Smooth muscle cell (in vitro differentiated cells): ENCODE data around the gene TRAF3. TPM values are rescaled to one million over a fixed set of nuclear protein-coding genes. Genes with fewer than 3 reads are reported as not detected.

Experiments used
- DNase-seq: peaks from one replicate; lab custom pipeline; 2025; ENCODE audit not compliant: unreplicated experiment; lab: John Stamatoyannopoulos, UW
- H2AFZ ChIP-seq: fragments of 200-600 bp; sonication (generic); 2 replicates; pipeline ENCODE4 v1.6.0; 2016; ENCODE audit warnings: antibody characterized with exemption, low read depth, mild to moderate bottlenecking
- H3F3A ChIP-seq: fragments of 200-600 bp; sonication (generic); 2 replicates; pipeline ENCODE4 v1.6.0; 2017; ENCODE audit warnings: antibody characterized with exemption, low read depth
- H3K27ac ChIP-seq: fragments of 200-600 bp; sonication (generic); 2 replicates; pipeline ENCODE4 v1.5.1; 2016; ENCODE audit warnings: low read depth, mild to moderate bottlenecking
- H3K27me3 ChIP-seq: fragments of 200-600 bp; sonication (generic); 2 replicates; pipeline ENCODE4 v1.6.1; 2016; ENCODE audit warnings: low read depth, mild to moderate bottlenecking
- H3K36me3 ChIP-seq: fragments of 200-600 bp; sonication (generic); 2 replicates; pipeline ENCODE4 v1.5.1; 2016; ENCODE audit warnings: low read depth
- H3K4me1 ChIP-seq: fragments of 200-600 bp; sonication (generic); 2 replicates; pipeline ENCODE4 v1.5.1; 2016; ENCODE audit warnings: low read depth
- H3K4me2 ChIP-seq: fragments of 200-600 bp; sonication (generic); 2 replicates; pipeline ENCODE4 v1.6.0; 2016; ENCODE audit warnings: mild to moderate bottlenecking
- H3K4me3 ChIP-seq: fragments of 200-600 bp; sonication (generic); 2 replicates; pipeline ENCODE4 v1.5.1; 2016; ENCODE audit warnings: mild to moderate bottlenecking
- H3K79me2 ChIP-seq: fragments of 200-600 bp; sonication (generic); 2 replicates; pipeline ENCODE4 v1.6.0; 2016; ENCODE audit warnings: low read depth, mild to moderate bottlenecking
- H3K9ac ChIP-seq: fragments of 200-600 bp; sonication (generic); 2 replicates; pipeline ENCODE4 v1.6.0; 2016; ENCODE audit warnings: low read depth
- H3K9me3 ChIP-seq: fragments of 200-600 bp; sonication (generic); replicated peaks from 2 replicates; pipeline ENCODE4 v1.5.1; 2016; ENCODE audit warnings: low read depth
- H4K20me1 ChIP-seq: fragments of 200-600 bp; sonication (generic); 2 replicates; pipeline ENCODE4 v1.6.0; 2016; ENCODE audit warnings: low read depth
- WGBS: methylation state at CpG from one replicate; pipeline ENCODE4 v1.1.7; 2016; ENCODE audit warnings: low lambda C conversion rate; 5-methylcytosine and 5-hydroxymethylcytosine counted together
- polyA plus RNA-seq: library from polyadenylated mRNA; unstranded; fragments of >200 nt; fragmentation: Nextera tagmentation; extraction: Ambion mirVana; gene quantifications from 2 replicates; pipeline ENCODE4 v1.2.1, GENCODE V29; 2016
- total RNA-seq: library from RNA; depleted of rRNA; stranded (reverse); fragments of >200 nt; gene quantifications from 2 replicates; pipeline ENCODE4 v1.2.3, GENCODE V29; 2014
- TF ChIP-seq, protein P1 (sequence below): fragments of 200-600 bp; sonication (generic); IDR thresholded peaks from 2 replicates; pipeline ENCODE4 v1.5.1; 2017; ENCODE audit warnings: borderline replicate concordance, mild to moderate bottlenecking, antibody characterized with exemption; ENCODE audit not compliant: insufficient read depth, poor library complexity, severe bottlenecking

Gene TRAF3
- total and polyA plus RNA-seq, 2 experiments from 2014 or later: 9.4 to 24.6 TPM

DNA sequence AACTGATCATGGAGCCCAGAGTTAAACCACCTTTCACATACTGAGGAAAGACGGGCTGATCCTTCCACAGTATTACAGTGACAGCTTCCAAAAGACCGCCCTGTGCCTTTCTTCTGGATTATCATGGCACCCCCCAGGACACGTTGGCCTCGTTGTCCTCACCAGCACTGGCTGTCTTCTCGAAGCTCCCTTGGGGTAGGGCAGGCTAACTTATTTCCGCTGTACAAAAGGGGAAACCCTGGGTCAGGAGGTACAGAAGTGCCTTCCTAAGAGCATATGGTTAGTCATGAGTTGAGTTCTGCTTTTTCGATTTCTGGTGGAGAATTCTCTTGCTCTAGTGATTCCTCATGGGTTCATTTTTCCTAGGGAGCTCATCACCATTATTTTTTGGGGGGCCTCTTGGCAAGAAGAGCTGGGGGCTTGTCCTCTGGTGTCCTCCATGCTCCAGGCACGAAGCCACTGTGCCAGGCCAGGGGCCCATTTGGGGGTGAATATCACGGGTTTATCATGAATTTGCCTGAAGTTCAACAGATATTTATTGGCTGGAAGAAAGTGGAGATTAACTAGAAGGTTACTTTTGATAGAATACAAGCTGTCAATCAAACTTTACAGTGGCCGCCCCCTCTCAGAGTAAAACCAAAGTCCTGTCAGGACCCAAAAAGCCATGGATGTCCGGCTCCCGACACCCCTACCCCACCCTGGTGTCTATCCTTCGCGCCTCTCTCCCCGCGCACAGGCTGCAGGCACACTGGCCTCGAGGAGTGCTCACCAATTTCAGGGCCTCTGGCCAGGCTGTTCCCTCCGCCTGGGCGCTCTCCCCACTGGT, 8.8 kb upstream of the TRAF3 start:
- 91% methylated on average over 18 of the region's 19 CpGs for WGBS
- Histone ChIP-seq H3K36me3 (no peaks in the 10 kb centered on the region), H3K9ac (no peak overlapping the region), H3K4me2 (no peak overlapping the region), H2AFZ (no peak overlapping the region), H4K20me1 (no peaks in the 10 kb centered on the region), H3K9me3 (no peaks in the 10 kb centered on the region), H3K4me1 (no peaks in the 10 kb centered on the region), H3K79me2 (no peaks in the 10 kb centered on the region), H3K27ac (no peak overlapping the region), H3K27me3 (no peaks in the 10 kb centered on the region), H3F3A (no peaks in the 10 kb centered on the region), H3K4me3 (no peak overlapping the region)
- no peak for DNase-seq
- TF ChIP-seq, protein P1, sequence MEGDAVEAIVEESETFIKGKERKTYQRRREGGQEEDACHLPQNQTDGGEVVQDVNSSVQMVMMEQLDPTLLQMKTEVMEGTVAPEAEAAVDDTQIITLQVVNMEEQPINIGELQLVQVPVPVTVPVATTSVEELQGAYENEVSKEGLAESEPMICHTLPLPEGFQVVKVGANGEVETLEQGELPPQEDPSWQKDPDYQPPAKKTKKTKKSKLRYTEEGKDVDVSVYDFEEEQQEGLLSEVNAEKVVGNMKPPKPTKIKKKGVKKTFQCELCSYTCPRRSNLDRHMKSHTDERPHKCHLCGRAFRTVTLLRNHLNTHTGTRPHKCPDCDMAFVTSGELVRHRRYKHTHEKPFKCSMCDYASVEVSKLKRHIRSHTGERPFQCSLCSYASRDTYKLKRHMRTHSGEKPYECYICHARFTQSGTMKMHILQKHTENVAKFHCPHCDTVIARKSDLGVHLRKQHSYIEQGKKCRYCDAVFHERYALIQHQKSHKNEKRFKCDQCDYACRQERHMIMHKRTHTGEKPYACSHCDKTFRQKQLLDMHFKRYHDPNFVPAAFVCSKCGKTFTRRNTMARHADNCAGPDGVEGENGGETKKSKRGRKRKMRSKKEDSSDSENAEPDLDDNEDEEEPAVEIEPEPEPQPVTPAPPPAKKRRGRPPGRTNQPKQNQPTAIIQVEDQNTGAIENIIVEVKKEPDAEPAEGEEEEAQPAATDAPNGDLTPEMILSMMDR: no peak

DNA sequence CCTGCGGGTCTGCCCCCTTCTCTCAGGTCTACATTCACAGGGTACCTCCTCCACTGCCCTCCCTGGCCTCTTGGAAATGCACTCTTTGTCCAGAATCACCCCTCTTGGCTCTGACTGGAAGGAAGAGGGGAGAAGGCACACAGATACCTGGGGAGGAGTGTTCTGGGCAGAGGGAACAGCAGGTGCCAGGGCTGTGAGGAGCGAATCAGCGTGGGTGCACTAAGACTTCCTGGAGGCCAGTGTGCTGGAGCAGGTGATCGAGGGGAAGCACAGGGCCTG, 8.3 kb upstream of the TRAF3 start:
- Histone ChIP-seq H3K4me1 (no peaks in the 10 kb centered on the region), H2AFZ (no peak overlapping the region), H4K20me1 (no peaks in the 10 kb centered on the region), H3K4me2 (no peak overlapping the region), H3K4me3 (no peak overlapping the region), H3K27ac (no peak overlapping the region), H3K9me3 (no peaks in the 10 kb centered on the region), H3K9ac (no peak overlapping the region), H3F3A (no peaks in the 10 kb centered on the region), H3K27me3 (no peaks in the 10 kb centered on the region), H3K36me3 (no peaks in the 10 kb centered on the region), H3K79me2 (no peaks in the 10 kb centered on the region)
- TF ChIP-seq, protein P1: no peak
- no peak for DNase-seq
- WGBS: 96% methylated on average over 4 of the region's 4 CpGs

DNA sequence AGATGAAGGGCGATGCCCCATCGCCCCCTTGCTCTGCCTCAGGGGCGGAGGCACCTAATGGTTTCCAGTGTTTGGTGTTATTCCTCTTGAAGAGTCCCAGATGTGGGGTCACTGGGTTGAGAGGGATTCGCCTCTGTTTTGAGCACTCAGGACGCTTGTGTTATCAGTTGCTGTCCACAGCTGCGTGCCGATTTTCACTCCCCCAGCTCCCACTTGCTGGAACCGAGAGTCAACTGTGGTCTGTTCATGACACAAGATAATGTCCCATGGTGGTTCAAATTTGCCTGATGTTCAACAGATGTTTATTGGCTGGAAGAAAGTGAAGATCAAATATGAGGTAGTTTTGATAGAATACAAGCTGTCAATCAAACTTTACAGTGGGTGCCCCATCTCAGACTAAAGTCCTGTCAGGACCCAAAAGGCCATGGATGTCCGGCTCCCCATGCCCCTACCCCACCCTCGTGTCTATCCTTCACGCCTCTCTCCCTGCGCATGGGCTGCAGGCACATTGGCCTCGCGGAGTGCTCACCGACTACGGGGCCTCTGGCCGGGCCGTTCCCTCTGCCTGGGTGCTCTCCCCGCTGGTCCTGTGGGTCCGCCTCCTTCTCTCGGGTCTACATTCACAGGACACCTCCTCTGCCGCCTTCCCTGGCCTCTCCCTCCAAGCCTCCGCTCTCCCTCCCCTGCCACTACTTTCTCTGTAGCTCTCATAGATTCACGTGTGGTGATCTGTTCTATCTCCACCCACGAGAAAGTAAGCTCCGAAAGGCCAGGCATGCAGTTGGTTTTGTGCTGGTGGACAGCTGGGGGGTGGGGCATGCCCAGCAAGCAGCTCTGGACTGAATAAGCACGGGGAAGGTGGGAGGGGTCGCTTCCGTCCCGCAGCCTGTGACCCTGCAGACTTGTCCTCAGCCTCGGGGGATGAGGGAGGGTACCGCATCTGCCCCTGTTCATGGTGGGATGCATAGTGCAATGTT, 6.8 kb upstream of the TRAF3 start:
- no peaks in the 10 kb centered on the region for H4K20me1 ChIP-seq
- H3K9me3 ChIP-seq: no peaks in the 10 kb centered on the region
- DNase-seq: no peak
- H3K79me2 ChIP-seq: no peaks in the 10 kb centered on the region
- no peaks in the 10 kb centered on the region for H3K4me1 ChIP-seq
- no peaks in the 10 kb centered on the region for H3K36me3 ChIP-seq
- no peak overlapping the region for H2AFZ ChIP-seq
- WGBS: 73% methylated on average over 28 of the region's 32 CpGs
- no peak overlapping the region for H3K4me3 ChIP-seq
- H3K27me3 ChIP-seq: no peaks in the 10 kb centered on the region
- no peak overlapping the region for H3K9ac ChIP-seq
- peaks cover under 1% of the 10 kb centered on the region for H3F3A ChIP-seq
- TF ChIP-seq, protein P1: no peak
- no peak overlapping the region for H3K27ac ChIP-seq
- H3K4me2 ChIP-seq: no peak overlapping the region
